ENCODE data around the gene ESPN.

Gene ESPN

DNA sequence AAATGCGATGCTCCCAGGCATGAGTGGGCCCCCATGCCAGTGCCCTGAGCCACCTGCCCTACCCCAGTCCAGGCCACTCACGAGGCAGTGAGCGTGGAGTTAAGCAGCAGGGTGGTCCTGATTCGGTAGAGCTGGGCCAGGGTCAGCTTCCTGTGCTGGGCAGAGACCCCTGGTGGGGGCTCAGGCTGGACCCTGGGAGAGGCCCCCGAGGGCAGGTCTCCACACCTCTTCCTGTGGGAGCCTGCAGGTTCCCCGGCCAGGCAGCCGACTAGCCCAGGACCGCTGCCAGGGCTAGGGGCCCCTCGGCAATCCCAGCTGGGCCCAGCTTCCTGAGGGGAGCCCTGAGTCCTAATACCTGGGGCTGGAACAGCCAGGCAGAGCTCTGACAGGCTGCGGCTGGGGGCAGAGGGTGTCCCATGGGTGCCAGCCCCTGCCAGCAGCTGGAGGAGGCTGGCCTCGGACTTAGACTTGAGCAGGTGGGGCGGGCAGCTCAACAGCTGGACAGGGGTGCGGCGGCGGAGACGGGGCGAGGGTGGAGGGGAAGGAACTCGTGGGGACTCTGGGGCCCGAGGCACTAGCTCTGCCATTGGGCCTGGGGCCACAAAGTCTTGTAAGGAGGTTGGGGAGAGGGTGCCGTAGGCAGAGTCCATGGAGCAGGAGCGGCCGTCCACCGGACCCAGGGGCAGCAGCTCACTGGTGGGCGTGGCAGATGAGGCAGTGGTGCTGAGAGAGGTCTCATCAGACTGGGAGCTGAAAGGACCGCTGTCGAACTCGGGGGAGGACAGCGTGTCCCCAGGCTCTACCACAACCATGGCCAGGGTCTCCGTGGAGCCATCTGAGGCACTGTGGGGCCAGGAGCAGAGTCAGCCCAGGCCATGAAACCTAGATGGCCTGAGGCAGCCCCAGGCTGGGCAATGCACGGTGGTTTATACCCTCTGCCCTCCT, 43.4 kb downstream of the ESPN start:
- Histone ChIP-seq H3K4me3 (replicated peaks; ENCODE audit: low read depth, low read length) (no peak overlapping the region), H3K36me3 (ENCODE audit: control insufficient read depth, insufficient read depth, low read length) (no peaks in the 10 kb centered on the region), H3K27me3 (replicated peaks; ENCODE audit: control insufficient read depth, insufficient read depth, low read length) (no peaks in the 10 kb centered on the region; the same call in 1 of the 2 replicates)
- DNase-seq (ENCODE audit: extremely low read depth, insufficient read length) = no peak
- TF ChIP-seq, protein P1, sequence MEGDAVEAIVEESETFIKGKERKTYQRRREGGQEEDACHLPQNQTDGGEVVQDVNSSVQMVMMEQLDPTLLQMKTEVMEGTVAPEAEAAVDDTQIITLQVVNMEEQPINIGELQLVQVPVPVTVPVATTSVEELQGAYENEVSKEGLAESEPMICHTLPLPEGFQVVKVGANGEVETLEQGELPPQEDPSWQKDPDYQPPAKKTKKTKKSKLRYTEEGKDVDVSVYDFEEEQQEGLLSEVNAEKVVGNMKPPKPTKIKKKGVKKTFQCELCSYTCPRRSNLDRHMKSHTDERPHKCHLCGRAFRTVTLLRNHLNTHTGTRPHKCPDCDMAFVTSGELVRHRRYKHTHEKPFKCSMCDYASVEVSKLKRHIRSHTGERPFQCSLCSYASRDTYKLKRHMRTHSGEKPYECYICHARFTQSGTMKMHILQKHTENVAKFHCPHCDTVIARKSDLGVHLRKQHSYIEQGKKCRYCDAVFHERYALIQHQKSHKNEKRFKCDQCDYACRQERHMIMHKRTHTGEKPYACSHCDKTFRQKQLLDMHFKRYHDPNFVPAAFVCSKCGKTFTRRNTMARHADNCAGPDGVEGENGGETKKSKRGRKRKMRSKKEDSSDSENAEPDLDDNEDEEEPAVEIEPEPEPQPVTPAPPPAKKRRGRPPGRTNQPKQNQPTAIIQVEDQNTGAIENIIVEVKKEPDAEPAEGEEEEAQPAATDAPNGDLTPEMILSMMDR (IDR thresholded peaks at IDR 0.05; ENCODE audit: insufficient read depth, low read length, poor library complexity, severe bottlenecking) = no peak

DNA sequence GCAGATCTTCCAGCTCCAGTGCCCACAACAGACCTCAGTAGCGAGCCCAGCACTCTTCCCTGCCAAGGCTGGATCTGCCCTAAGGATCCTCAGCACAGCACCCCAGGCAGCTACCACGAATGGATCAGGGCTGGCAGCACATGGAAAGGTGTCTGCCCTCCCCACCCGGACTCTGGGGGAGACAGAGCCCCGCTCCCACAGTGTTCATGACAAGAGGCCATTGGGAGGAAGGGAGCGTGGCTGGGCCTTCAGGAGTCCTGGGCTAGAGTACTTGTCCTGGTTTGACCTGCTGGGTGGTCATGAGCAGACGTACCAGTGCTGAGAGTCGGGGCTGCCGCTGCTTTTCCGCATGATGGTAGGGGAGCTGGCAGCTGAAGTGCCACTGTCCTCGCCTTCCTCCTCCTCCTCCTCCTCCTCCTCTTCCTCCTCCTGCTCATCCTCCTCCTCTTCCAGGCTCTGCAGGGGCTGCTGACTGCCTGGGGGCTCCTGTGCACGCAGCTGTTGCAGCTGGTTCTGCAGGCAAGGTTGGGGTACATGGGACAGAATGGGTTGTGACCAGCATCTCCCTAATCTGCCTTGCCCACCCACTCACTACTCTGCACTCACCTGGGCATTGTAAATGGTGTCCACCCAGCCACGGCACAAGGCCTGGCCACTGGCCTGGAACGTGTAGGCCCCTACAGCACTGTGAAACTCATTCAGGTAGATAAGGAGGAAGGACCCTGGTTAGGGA, 44.3 kb downstream of the ESPN start:
- Histone ChIP-seq H3K27me3 (replicated peaks; ENCODE audit: control insufficient read depth, insufficient read depth, low read length) (no peaks in the 10 kb centered on the region; the same call in 1 of the 2 replicates), H3K36me3 (ENCODE audit: control insufficient read depth, insufficient read depth, low read length) (no peaks in the 10 kb centered on the region), H3K4me3 (replicated peaks; ENCODE audit: low read depth, low read length) (no peak overlapping the region)
- DNase-seq (ENCODE audit: extremely low read depth, insufficient read length) = no peak
- TF ChIP-seq, protein P1 (IDR thresholded peaks at IDR 0.05; ENCODE audit: insufficient read depth, low read length, poor library complexity, severe bottlenecking) = no peak

DNA sequence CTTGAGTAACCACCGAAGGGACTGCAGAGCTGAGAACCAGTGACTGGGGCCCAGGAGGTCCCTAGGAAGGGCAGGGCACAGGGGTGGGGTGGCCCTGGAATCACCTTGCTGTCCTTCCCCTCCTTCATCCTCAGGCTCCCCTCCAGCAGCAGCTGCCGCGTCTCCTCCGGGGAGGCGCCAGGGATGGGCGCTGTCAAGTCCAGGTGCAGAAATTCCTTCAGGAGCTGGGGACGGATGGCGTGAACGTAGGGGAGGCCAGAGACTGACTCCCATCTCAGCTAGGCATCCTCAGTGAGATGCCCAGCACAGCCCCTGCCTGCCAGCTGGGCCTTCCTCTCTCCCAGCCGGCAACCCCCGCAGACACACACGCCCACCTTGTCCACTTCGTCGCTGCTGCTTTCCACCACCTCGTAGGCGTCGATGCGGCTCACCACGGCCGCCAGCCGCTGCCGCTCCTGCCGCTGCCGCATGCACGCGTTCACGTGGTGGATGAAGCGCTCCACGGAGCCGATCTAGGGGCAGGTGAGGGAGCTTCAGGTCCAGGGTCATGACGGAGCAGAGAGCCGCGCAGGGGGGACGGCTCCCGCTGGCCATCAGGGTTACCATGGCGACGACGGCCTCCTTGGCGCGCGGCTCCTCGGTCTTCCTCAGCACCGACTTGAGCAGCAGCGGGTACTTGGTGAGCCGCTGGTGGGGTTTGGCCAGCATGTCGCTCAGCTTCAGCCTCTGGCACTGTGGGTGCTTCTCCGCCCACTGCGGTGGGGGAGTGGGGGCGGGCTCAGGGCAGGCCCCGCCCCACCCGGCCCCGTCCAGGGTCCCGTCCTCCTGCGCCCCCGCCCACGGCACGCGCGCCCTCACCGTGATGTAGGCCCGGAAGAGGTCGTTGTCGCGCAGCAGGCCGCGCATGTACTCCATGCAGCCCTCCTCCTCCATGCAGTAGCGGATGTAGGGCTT, 45.8 kb downstream of the ESPN start:
- no peaks in the 10 kb centered on the region for H3K27me3 ChIP-seq (replicated peaks; ENCODE audit: control insufficient read depth, insufficient read depth, low read length)
- no peak for DNase-seq (ENCODE audit: extremely low read depth, insufficient read length)
- no peaks in the 10 kb centered on the region for H3K36me3 ChIP-seq (ENCODE audit: control insufficient read depth, insufficient read depth, low read length)
- TF ChIP-seq, protein P1 (IDR thresholded peaks at IDR 0.05; ENCODE audit: insufficient read depth, low read length, poor library complexity, severe bottlenecking) = no peak
- no peak overlapping the region for H3K4me3 ChIP-seq (replicated peaks; ENCODE audit: low read depth, low read length)

DNA sequence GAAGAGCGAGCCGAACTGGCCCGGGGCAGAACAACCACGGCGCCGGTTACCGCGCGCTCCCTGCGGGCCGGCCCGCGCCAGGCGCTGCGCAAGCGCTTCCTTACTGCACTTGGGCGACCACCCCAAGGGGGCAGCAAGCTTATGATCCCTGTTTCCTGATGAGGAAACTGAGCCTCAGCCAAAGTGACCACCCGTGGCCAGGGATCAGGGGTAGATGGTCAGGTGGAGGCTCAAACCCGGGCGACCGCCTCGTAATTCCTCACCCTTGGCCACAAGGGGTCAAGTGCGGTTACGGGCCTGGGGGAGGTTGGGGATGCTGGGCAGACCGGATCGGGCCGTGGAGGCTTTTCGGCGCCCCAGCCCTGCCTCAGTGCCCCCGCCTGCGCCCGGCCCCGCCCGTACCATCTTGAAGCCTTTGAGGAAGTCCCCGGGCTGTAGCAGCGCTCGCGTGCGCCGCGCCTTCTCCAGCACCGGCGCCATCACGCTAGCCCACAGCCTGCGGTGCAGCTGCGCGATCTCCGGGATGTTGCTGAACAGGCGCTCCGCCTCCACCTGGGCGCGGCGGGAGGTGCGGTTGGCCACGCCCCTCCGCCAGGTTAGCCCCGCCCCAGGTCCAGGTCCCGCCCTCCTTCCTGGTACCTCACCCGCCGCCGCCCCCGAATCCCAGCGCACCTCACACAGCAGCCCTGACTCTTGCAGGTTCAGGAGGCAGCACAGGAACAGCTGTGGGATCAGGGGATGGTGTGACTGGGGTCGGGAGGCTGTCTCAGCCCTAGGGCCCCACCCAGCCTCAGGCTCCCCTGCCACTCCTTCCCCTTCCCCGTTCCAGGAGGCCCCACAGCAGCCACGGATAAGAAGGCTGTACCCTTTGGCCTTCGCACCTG, 46.8 kb downstream of the ESPN start:
- Histone ChIP-seq H3K4me3 (replicated peaks; ENCODE audit: low read depth, low read length) (no peak overlapping the region), H3K27me3 (replicated peaks; ENCODE audit: control insufficient read depth, insufficient read depth, low read length) (no peaks in the 10 kb centered on the region)
- DNase-seq (ENCODE audit: extremely low read depth, insufficient read length) = no peak

More for the DNA sequence above, 46.8 kb downstream of the ESPN start:
- no peaks in the 10 kb centered on the region for H3K36me3 ChIP-seq (ENCODE audit: control insufficient read depth, insufficient read depth, low read length)
- TF ChIP-seq, protein P1 (IDR thresholded peaks at IDR 0.05; ENCODE audit: insufficient read depth, low read length, poor library complexity, severe bottlenecking) = no peak
